Measurements from ENCODE around the gene GBF1.

Gene GBF1

DNA sequence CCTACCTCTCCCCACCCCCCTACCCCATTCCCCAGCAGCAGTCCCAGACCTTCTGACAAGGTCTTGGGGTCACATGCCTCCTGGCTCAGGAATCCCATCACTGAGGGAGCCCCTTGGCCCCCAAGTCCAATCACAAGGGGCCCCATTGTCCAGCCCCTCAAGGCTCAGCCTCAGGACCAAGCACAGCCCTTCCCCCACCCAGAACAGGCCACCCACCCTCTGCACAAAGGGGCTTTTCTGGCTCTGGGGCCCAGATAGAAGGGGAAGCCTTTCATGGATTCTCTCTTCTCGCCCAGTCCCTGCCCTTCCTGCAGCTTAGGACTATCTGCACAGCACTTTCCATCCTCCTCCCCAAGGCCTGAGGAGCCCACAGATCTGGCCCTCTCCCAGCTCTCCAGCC lies 180.1 kb downstream of the GBF1 start:
- DNase-seq: no peak

DNA sequence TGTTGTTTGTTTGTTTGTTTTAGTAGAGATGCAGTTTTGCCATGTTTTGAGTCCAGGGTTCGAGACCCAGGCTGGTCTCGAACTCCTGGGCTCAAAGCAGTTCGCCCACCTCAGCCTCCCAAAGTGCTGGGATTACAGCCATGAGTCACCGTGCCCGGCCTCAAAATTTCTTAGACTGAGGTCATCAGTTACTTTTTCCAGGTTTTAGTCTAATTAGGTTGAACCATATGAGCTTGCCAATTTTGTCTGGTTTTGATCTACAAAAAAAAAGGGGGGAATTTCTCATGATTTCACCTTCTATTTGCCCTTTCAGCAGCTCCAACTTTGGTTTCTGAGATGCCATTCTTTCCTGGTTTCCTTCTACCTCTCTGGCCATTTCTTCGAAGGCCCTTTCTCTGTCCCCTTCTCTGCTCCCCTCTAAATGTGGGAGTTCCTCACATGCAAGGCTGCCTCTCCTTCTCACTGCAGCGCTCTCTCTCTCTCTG lies 181.5 kb downstream of the GBF1 start:
- no peak for DNase-seq

DNA sequence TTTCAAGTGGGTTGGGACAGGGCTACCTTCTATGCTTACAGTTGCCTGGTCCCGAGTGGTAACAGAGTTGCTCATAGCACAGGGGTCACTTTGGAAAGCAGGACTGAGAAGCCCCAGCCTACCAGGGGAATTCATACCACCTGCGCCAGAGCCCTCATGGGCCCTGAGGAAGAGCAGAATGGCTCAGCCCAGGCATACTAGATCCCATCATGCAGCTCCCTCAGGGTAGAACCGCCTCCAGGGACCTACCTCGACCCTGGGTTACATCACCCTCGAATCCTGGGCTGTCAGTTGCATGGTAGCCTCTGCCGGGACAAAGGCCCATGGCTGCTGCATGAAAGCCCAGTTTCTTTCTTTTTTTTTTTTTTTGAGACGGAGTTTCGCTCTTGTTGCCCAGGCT lies 184.1 kb downstream of the GBF1 start:
- no peak for DNase-seq

DNA sequence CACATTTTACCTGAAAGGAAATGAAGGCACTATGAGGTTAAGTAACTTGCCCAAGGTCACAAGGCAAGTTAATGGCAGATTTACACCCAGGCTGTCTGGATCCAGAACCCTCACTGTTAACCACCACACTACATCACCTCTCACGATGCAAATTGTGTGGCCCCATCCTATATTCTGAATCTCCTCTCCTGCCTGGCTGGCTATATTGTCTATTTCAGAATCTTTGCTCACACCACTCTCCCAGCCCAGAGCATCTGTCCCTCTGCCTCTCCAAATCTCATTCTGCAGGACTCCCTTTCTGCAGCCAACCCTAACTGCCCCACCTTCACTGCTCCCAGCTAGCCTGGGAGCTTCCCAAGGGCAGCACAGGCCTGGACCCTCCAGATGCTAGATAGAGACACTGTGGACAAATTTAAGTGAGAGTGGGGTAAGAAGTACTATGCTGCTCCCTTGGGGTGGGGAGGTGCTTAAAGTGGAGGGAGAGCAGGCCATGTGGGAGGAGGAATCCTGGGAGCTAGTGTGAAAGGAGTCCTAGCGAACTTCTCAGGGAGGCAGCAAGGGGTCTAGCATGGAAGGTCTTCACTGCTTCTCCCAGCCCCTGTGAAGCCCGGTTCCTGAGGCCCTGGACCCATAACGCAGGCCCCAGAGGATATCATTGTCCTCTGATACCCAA lies 186.3 kb downstream of the GBF1 start:
- DNase-seq: no peak

Data from stimulated activated CD4-positive, alpha-beta T cell treated with anti-CD3 and anti-CD28 coated beads, Interleukin-1b, Interleukin-23, amount 100 ng/mL, for 48 hours (primary cell).